T-cell (primary cell): ENCODE data around the gene LCN15. TPM values are rescaled to one million over a fixed set of nuclear protein-coding genes. Genes with fewer than 3 reads are reported as not detected.

ENCODE experiments used
- ATAC-seq, 4 experiments: fragments of 200-7000 bp in 3 of 4; fragments of 150-1000 bp in 1 of 4; cut with Tn5 transposase; replicated peaks in 1 of 4; 1 replicate in 3 of 4; 2 replicates in 1 of 4; pipeline ENCODE4 v1.10.0; 2021; ENCODE audit warnings: moderate library complexity in 3 of 4, mild to moderate bottlenecking in 2 of 4, moderate number of reproducible peaks in 1 of 4
- CTCF ChIA-PET, 2 donors: fragments of 300-600 bp; sonication (Branson Sonifier 250); formaldehyde crosslinking; loops; one replicate each; lab custom pipeline; 2022; ENCODE audit warnings: antibody characterized with exemption in 2 of 2; lab: Charles Lee
- POLR2A ChIA-PET, 2 donors: fragments of 300-600 bp; sonication (Branson Sonifier 250); formaldehyde crosslinking; loops; one replicate each; lab custom pipeline; 2022; ENCODE audit warnings: antibody characterized with exemption in 2 of 2; lab: Charles Lee
- DNase-seq, 35 experiments: peaks; one replicate each; pipeline versions ENCODE4 v3.0.0 to v3.0.0-alpha.2; 2013 to 2023
- H3K27ac ChIP-seq: one replicate; pipeline ENCODE4 v1.5.1; 2013; ENCODE audit warnings: low read length
- H3K27me3 ChIP-seq, 2 experiments: replicated peaks in 1 of 2; 1 replicate in 1 of 2; 2 replicates in 1 of 2; pipeline versions ENCODE4 v1.6.1 to v1.7.0; 2013; ENCODE audit warnings: low read length in 1 of 2, mixed read lengths in 1 of 2; ENCODE audit not compliant: control insufficient read depth in 2 of 2, insufficient read depth in 2 of 2; ENCODE audit errors: extremely low read depth in 1 of 2
- H3K36me3 ChIP-seq, 2 donors: 1 replicate in 1 of 2; 2 replicates in 1 of 2; pipeline versions ENCODE4 v1.6.1 to v1.7.0; 2013; ENCODE audit warnings: low read length in 1 of 2; ENCODE audit not compliant: control insufficient read depth in 2 of 2, insufficient read depth in 1 of 2; ENCODE audit errors: extremely low read depth in 1 of 2
- H3K4me1 ChIP-seq, 2 experiments: 1 replicate in 1 of 2; 2 replicates in 1 of 2; pipeline versions ENCODE4 v1.6.1 to v1.7.0; 2013; ENCODE audit warnings: low read length in 2 of 2, mixed read lengths in 1 of 2; ENCODE audit not compliant: insufficient read depth in 2 of 2, control insufficient read depth in 1 of 2; ENCODE audit errors: extremely low read depth in 1 of 2
- H3K4me3 ChIP-seq, 2 donors: 1 replicate in 1 of 2; 2 replicates in 1 of 2; pipeline versions ENCODE4 v1.5.1 to v1.7.0; 2013; ENCODE audit warnings: mild to moderate bottlenecking in 2 of 2, low read length in 1 of 2, moderate library complexity in 1 of 2; ENCODE audit not compliant: control insufficient read depth in 1 of 2; ENCODE audit errors: extremely low read depth in 1 of 2
- H3K9me3 ChIP-seq: 2 replicates; pipeline ENCODE4 v1.7.0; 2013
- H3K27ac Mint-ChIP-seq, 2 donors: one replicate each; pipeline ENCODE4 v1.8.0; 2020 to 2021; ENCODE audit warnings: mild to moderate bottlenecking in 2 of 2, mixed read lengths in 2 of 2
- H3K27me3 Mint-ChIP-seq, 2 donors: one replicate each; pipeline ENCODE4 v1.8.0; 2021 to 2022; ENCODE audit warnings: mixed read lengths in 2 of 2
- H3K36me3 Mint-ChIP-seq: one replicate; pipeline ENCODE4 v1.8.0; 2021; ENCODE audit warnings: mixed read lengths
- H3K4me1 Mint-ChIP-seq, 3 donors: one replicate each; pipeline ENCODE4 v1.8.0; 2020 to 2022; ENCODE audit warnings: mixed read lengths in 3 of 3, mild to moderate bottlenecking in 1 of 3
- H3K4me3 Mint-ChIP-seq, 3 donors: one replicate each; pipeline ENCODE4 v1.8.0; 2020 to 2022; ENCODE audit warnings: mild to moderate bottlenecking in 3 of 3, mixed read lengths in 3 of 3, moderate library complexity in 3 of 3
- H3K9me3 Mint-ChIP-seq, 3 donors: one replicate each; pipeline ENCODE4 v1.8.0; 2020 to 2022; ENCODE audit warnings: mixed read lengths in 3 of 3
- WGBS: methylation state at CpG from one replicate; pipeline ENCODE4 v1.1.5; 2013; ENCODE audit warnings: missing lambda C conversion rate; ENCODE audit not compliant: insufficient coverage; 5-methylcytosine and 5-hydroxymethylcytosine counted together
- total RNA-seq, 35 experiments: library from RNA in 6 of 35; stranded (reverse) in 6 of 35; fragments of 120-200 nt in 1 of 35; gene quantifications; one replicate each; pipeline versions ENCODE4 v1.2.1 to v1.2.4 and lab custom pipeline; 2013 to 2026

Gene LCN15
- total RNA-seq, 5 donors from 2014 or later (not counting 1 experiment from before 2014, with no cell fraction given) = not detected

GRCh38 chr9:136795000-136795348 lies 30.7 kb upstream of the LCN15 start:
- WGBS = 84% methylated on average over 3 of the region's 6 CpGs
- Mint-ChIP-seq H3K27me3 (peaks cover 0 to 2% of the 10 kb centered on the region in 2 donors), H3K27ac (no peak overlapping the region), H3K9me3 (no peaks in the 10 kb centered on the region), H3K36me3 (peaks cover 5% of the 10 kb centered on the region), H3K4me1 (peaks cover 30 to 35% (median 30%) of the 10 kb centered on the region in 3 donors), H3K4me3 (no peak overlapping the region)
- Histone ChIP-seq H3K4me1 (peaks cover 7 to 52% of the 10 kb centered on the region in 2 experiments), H3K9me3 (no peaks in the 10 kb centered on the region), H3K27me3 (peaks cover 0 to 18% of the 10 kb centered on the region in 2 experiments), H3K36me3 (peaks cover 0 to 7% of the 10 kb centered on the region in 2 donors), H3K27ac (no peak overlapping the region), H3K4me3 (no peak overlapping the region)
- ChIA-PET CTCF (no interaction called here), POLR2A (no interaction called here)
- DNase-seq = no peak
- ATAC-seq = no peak

GRCh38 chr9:136794281-136794999 lies 30.1 kb upstream of the LCN15 start:
- ATAC-seq (no peak), DNase-seq (no peak)
- ChIA-PET CTCF (interaction anchor here in 1 of 2 donors (0.5 kb wide), 1 partner anchor 136 kb away, joined by 5 read pairs; no protein-coding TSS in a partner anchor), POLR2A (no interaction called here)
- Mint-ChIP-seq H3K27ac (no peak overlapping the region), H3K4me1 (peaks cover 28 to 33% (median 29%) of the 10 kb centered on the region in 3 donors), H3K36me3 (peaks cover 5% of the 10 kb centered on the region), H3K27me3 (peaks cover 0 to 2% of the 10 kb centered on the region in 2 donors), H3K9me3 (no peaks in the 10 kb centered on the region), H3K4me3 (no peak overlapping the region)
- WGBS = 95% methylated on average over 13 of the region's 14 CpGs
- peaks cover 7 to 48% of the 10 kb centered on the region in 2 experiments for H3K4me1 ChIP-seq
- peaks cover 0 to 7% of the 10 kb centered on the region in 2 donors for H3K36me3 ChIP-seq
- no peaks in the 10 kb centered on the region for H3K9me3 ChIP-seq
- no peak overlapping the region for H3K27ac ChIP-seq
- H3K4me3 ChIP-seq = no peak overlapping the region
- peaks cover 0 to 13% of the 10 kb centered on the region in 2 experiments for H3K27me3 ChIP-seq

- ATAC-seq (no peak), DNase-seq (no peak)
- 97% methylated on average over 7 of the region's 17 CpGs for WGBS
- Histone ChIP-seq H3K4me3 (no peak overlapping the region), H3K36me3 (peaks cover 0 to 7% of the 10 kb centered on the region in 2 donors), H3K9me3 (no peaks in the 10 kb centered on the region), H3K27ac (no peak overlapping the region), H3K27me3 (peaks cover 0 to 2% of the 10 kb centered on the region in 2 experiments), H3K4me1 (peaks cover 7 to 39% of the 10 kb centered on the region in 2 experiments)
- ChIA-PET POLR2A (interaction anchor here in 1 of 2 donors (0.6 kb wide), 1 partner anchor 92 kb away, joined by 4 read pairs; no protein-coding TSS in a partner anchor), CTCF (no interaction called here)
- H3K27ac Mint-ChIP-seq = no peak overlapping the region
- H3K4me1 Mint-ChIP-seq = peaks cover 28 to 36% (median 29%) of the 10 kb centered on the region in 3 donors
- H3K36me3 Mint-ChIP-seq = peaks cover 5% of the 10 kb centered on the region
- H3K27me3 Mint-ChIP-seq = peaks cover 0 to 2% of the 10 kb centered on the region in 2 donors
- peak overlapping the region in 2 of 3 donors; percentile 28 to 80 for H3K4me3 Mint-ChIP-seq
- H3K9me3 Mint-ChIP-seq = no peaks in the 10 kb centered on the region
Observed at GRCh38 chr9:136793086-136793946, 29.0 kb upstream of the LCN15 start.

GRCh38 chr9:136792321-136793085 lies 28.2 kb upstream of the LCN15 start:
- H3K4me3 ChIP-seq = peak overlapping the region; percentile 75 to 86
- ChIA-PET POLR2A (interaction anchor here in 1 of 2 donors (0.6 kb wide), 1 partner anchor 431 kb away, joined by 10 read pairs; no protein-coding TSS in a partner anchor), CTCF (interaction anchor here in 1 of 2 donors (0.5 to 1.0 kb wide), 2 partner anchors 50 to 885 kb away, joined by 3 read pairs; partner anchors contain the start of gene AJM1)
- DNase-seq = no peak
- Mint-ChIP-seq H3K4me3 (peak overlapping the region; percentile 78 to 82 (median 80)), H3K36me3 (peaks cover 5% of the 10 kb centered on the region), H3K4me1 (peaks cover 28 to 43% (median 33%) of the 10 kb centered on the region in 3 donors), H3K27me3 (peaks cover 0 to 3% of the 10 kb centered on the region in 2 donors), H3K9me3 (no peaks in the 10 kb centered on the region), H3K27ac (peak overlapping the region; percentile 43 to 82)
- H3K4me1 ChIP-seq = peaks cover 7 to 44% of the 10 kb centered on the region in 2 experiments
- no peaks in the 10 kb centered on the region for H3K9me3 ChIP-seq
- ATAC-seq = no peak
- peaks cover 0 to 7% of the 10 kb centered on the region in 2 donors for H3K36me3 ChIP-seq
- 90% methylated on average over 9 of the region's 15 CpGs for WGBS
- no peaks in the 10 kb centered on the region for H3K27me3 ChIP-seq
- peak overlapping the region; percentile 97 for H3K27ac ChIP-seq

GRCh38 chr9:136791516-136792276 lies 27.4 kb upstream of the LCN15 start:
- CTCF ChIA-PET = interaction anchor here in 1 of 2 donors (0.5 to 1.0 kb wide), 4 partner anchors 27 to 886 kb away, joined by 3 to 6 read pairs (median 3); partner anchors contain the start of gene AJM1
- POLR2A ChIA-PET = interaction anchor here in 1 of 2 donors (0.6 kb wide), 1 partner anchor 432 kb away, joined by 10 read pairs; no protein-coding TSS in a partner anchor
- peak overlapping the region; percentile 97 for H3K27ac ChIP-seq
- H3K4me1 Mint-ChIP-seq = peaks cover 20 to 37% (median 30%) of the 10 kb centered on the region in 3 donors
- H3K4me3 ChIP-seq = peak overlapping the region; percentile 75 to 86
- peaks cover 0 to 7% of the 10 kb centered on the region in 2 donors for H3K36me3 ChIP-seq
- under 1% methylated on average over 26 of the region's 29 CpGs for WGBS
- H3K27me3 Mint-ChIP-seq = peaks cover 0 to 3% of the 10 kb centered on the region in 2 donors
- H3K9me3 Mint-ChIP-seq = no peaks in the 10 kb centered on the region
- peak overlapping the region; percentile 89 to 91 for H3K27ac Mint-ChIP-seq
- no peaks in the 10 kb centered on the region for H3K9me3 ChIP-seq
- peak; percentile 40 to 78 (median 63) for DNase-seq
- peak overlapping the region; percentile 78 to 82 (median 80) for H3K4me3 Mint-ChIP-seq
- H3K27me3 ChIP-seq = no peaks in the 10 kb centered on the region
- peak; percentile 12 to 29 (median 16) for ATAC-seq
- peaks cover 5% of the 10 kb centered on the region for H3K36me3 Mint-ChIP-seq
- peaks cover 7 to 45% of the 10 kb centered on the region in 2 experiments for H3K4me1 ChIP-seq
